GM19467 (cell line): Measurements from ENCODE around the gene RAMAC.
"Not testable (repeated sequence)": the region's sequence is repeated elsewhere in the genome, so short reads cannot be mapped to it uniquely, and the experiment has no call there.

Experiments used
- ATAC-seq: cut with Tn5 transposase; IDR thresholded peaks from one replicate; pipeline ENCODE4 v1.9.1; 2021; ENCODE audit warnings: mild to moderate bottlenecking, moderate library complexity; ENCODE audit not compliant: unreplicated experiment

RAMAC gene

DNA sequence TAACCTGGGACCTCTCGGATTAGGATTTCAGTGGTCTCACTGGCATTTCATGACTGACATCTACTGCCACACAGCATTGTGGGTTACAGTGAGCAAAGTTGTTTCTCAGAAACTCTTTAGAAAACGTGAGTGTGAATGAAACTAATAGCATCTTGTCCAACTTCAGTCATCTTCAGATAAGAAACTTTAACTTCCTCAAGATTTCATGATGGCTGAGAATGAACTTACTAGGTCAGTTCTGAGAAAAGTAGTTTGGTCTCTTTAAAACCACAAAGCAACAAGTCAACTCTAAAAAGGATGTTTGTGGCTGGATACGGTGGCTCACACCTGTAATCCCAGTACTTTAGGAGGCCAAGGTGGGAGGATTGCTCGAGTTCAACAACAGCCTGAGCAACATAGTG, 19.3 kb upstream of the RAMAC start:
- peak; percentile 76 for ATAC-seq

DNA sequence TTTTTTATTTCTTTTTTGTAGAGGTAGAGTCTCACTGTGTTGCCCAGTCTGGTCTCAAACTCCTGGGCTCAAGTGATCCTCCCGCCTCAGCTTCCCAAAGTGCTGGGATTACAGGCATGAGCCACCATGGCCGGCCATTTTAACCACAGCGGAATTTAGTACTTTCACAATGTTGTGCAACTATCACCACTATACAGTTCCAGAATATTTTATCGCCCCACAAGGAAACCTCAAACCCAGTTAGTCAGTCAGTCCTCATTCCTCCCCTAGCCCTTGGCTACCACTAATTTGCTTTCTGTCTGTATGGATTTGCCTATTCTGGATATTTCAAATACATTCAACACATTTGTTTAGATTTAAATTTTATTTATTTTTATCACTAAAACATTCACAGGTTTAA, 17.9 kb upstream of the RAMAC start:
- no peak for ATAC-seq

DNA sequence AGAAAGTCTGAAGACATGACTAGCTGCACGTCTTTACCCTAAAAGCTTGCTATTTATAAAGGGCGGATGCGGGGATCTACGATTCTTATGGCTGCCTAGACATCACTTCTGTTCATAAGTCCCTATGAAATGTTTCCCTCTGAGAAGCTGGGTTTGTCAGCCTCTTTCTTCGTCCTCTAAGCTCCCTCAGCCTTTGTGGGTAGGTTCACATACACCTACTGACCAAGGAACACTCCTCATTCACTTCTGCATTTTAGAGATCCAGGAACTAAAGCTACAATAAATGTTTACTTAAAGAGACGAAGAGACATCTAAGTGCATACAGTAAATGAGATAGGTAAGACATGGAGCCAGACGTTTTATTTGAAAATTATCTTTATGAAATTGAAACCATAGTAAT, 16.7 kb upstream of the RAMAC start:
- ATAC-seq, result no peak

DNA sequence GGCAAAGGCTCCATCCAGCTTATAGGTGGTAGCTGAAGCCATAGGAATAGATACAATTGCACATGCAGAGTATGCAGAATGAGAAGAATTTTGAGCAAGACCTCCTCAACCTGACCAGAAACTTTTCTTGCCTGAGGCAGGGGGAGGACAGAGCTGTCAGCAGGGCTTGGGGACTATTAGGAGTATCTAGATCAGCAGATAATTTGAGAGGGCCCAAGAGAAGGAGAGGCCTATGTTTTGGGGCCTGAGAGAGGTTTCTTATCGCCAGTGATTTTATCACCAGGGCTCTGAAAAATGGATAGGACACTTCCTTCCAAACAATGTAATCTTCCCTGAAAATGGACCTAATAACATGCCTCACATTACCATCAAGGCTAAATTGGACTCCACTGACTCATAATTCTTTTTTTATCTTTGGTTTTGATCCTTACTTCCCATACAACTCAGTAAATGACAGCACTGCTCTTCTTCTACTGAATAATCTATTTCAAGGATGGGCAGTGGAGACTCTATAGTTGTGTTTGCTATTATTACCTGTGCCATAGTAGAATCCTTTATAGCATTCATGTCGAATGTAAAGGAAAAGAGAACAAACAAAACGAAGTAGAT, 15.8 kb upstream of the RAMAC start:
- ATAC-seq, result no peak

DNA sequence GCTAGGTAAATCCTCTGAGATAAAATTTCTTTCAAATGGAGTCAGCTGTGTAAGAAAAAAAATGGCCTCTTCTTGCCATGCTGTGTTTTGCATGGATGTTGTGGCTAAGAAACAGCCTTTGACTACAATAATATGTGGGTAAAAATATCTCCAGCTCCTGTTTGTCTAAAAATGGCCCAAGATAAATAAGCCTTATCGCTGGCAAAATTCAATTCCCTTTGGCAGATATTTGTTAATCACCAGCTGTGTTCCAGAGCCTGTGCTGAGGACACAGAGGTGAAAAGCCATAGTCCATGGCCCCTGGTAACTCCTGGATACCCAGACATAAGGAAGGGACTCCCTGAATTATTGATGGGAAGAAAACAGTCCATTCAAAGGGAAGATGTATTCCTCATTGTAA, 15.3 kb upstream of the RAMAC start:
- no peak for ATAC-seq

DNA sequence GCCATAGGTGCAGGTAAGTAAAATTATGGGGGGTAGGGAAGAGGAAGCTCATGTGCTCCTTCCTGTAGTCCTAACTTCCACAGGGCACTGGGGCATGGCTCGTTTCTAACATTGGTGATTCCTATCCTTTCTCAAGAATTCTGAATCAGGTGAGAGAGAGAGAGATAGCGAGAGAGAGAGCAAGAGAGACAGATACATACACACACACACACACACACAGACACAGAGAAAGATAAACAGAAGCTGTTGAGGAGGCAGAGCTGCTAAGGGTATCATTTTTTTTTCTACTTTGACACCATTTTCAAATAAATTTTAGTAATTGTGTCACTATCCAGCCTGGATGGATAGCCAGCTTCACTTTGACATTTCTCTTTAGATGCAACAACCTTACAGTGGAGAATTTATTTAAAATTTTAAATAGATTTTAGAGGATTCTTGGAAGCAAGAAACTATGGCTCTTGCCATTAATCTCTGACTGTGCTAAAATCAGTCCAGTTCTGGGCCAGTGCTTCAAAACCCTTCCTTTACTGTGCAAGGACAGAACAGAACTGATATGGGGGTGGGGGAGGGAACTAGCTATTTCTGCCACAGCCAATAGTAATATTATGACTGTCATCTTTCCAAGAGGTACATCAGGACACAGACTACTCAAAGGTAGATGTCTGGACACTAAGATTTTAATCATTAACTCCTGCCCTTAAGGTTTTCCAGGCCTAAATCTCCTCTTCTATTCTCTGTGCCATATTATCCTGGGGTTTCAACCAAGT, 14.6 kb upstream of the RAMAC start:
- ATAC-seq, result no peak

DNA sequence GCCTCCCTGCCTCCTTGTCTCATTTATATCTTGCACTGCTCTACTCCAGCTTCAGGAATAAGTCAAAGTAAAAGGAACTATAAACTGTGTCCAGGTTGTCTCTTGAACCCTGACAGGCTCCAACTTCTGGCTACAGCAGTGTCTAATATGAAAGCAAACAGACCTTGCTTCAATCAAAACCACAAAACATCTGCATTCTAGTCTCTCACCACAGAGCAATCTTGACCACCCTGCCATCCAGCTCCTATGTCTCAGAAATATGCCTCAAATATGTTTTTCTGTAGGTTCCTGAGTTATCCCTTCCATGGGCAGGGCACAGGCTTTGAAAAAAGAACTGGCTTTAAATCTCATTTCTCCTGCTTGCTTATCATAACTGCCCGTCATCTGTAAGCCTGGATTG, 13.0 kb upstream of the RAMAC start:
- ATAC-seq, result no peak

DNA sequence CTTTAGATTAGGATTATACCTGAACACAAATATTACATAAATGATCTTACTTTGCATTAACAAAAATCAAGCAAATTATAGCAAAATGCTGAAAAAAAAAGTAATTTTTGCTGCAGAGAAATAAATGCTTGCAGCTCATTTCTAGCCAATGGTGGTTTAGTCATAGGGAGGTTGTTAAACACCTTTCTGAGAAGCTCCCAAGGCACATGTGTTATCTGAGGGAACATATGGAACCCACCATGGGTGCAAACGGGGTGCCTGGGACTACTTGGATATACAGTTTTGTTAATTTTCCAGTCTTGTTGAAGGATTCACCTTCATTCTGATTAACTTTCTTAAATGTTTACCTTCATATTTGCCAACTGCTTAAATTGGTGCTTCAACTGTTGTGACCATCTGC, 8.9 kb upstream of the RAMAC start:
- no peak for ATAC-seq

DNA sequence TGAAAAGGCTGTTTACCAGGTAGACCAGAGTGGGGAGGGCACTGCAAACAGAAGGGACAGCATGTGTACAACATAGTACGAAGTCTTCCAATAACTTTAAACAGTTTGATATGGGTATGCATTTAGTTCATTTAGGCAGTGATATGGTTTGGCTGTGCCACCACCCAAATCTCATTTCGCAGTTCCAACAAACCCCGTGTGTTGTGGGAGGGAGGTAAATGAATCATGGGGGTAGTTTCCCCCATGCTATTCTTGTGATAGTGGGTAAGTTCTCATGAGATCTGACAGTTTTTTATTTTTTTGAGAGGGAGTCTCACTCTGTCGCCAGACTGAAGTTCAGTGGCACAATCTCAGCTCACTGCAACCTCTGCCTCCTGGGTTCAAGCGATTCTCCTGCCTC, 7.6 kb upstream of the RAMAC start:
- ATAC-seq, result no peak

DNA sequence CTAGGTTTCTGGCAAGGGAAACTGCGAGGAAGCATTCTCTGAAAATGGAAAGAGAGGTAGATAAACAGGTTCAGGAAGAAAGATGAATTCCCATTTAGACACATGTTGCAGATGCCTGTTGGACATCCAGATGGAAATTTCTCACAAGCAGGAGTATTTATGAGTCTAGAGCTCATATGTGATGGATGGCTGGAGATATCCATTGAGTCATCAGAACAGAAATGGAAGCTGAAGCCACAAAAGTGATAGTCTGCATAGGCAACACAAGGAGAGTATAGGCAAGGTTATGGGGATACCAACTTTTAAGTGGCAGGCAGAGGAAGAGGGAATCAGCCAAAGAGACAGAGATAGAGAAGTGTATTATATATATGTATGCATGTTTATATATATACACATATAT, 6.3 kb upstream of the RAMAC start:
- no peak for ATAC-seq

DNA sequence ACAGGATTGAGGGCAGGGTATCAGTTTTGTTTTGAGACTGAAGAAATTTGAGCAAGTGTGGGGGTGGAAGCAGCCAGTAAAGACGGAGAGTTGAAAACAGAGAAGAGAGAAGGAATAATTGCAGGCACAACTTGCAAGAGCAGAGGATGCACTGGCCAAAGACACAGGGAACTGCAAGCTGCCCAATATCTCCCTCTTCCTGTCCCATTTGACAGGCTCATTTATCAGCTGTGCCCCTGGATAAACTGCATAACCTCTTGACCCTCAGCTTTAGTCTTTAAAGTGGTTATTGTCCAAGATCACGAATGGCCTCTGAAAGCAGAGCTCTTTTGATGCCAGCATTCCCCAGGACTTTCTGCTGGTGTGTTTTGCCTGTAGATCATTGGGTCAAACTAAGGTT, 5.0 kb upstream of the RAMAC start:
- no peak for ATAC-seq

DNA sequence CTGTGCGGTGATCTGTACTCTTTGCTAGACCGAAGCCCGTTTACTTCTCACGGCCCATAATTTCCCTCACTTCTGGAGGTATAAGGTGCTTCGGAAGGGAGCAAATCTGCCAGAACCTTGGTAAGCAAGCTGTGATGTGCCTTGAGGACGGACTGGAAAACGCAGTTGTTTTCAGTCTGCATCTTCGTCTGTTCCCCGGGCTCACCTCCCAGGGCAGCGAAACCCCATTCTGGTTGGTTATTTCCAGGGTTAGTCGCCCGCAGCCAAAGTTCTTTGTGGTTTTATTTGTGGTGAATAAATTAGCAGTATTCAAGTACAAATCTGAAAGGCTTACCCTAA, 401 bp downstream of the RAMAC start:
- ATAC-seq, result peak; percentile 17

DNA sequence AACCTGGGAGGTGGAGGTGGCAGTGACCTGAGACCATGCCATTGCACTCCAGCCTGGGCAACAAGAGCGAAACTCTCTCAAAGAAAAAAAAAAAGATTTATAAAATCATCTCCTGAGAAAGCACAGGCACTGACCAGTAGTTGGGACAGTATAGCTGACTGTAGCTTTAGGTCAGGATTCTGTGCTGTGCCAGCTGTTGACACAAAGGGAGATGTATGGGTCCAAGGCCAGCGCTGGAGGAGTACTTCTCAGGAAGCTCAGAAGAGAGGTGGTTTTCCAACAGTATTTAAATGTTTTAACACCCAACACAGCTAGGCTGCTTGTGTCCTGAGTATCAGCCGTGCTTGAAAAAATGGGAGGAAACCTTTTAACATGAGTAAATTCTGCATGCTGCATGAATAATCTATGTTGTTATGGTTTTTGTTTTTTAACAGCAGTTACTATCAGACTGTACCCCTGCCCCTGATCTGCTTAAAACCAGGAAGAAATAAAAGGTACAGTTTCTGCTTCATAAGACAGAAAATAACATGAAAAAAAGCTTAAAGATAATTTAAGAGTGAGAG, 6.5 kb downstream of the RAMAC start:
- ATAC-seq, result no peak

DNA sequence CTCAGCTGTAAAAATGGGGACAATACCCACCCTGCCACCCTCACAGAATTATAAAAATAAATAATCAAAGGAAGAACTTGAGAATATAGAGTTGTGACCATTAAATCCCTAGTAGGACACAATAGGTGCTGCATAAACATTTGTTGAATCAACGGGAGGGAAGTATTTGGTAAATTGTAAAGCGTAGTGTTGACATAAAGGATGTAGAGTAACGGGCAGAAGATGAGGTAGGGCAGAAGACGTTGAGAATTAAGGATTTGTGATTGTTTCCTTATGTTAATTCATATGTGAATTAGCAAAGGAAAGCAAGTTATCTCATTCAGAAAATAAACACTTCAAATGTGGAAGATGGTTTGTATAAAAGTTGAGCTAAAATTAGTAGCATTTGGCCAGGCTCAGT, 7.1 kb downstream of the RAMAC start:
- ATAC-seq, result no peak

DNA sequence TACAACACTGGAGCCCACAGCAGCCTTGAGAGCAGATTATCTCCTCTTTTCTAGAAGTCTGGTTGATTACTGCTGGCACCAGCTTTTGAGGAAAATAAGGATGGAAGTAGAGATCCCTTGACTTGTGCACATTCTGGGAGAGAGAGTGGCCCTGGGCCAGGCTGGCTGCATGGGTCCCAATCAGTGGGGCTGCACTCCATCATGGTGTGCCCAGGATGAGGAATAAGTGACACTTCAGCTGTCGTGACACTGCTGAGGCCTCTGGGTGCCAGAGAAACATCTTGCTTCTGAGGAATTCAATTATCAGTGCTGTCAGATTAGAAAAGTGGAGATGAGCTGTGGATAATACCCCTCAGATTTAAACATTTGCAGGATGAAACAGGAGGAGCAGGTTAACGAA, 9.1 kb downstream of the RAMAC start:
- ATAC-seq, result no peak

DNA sequence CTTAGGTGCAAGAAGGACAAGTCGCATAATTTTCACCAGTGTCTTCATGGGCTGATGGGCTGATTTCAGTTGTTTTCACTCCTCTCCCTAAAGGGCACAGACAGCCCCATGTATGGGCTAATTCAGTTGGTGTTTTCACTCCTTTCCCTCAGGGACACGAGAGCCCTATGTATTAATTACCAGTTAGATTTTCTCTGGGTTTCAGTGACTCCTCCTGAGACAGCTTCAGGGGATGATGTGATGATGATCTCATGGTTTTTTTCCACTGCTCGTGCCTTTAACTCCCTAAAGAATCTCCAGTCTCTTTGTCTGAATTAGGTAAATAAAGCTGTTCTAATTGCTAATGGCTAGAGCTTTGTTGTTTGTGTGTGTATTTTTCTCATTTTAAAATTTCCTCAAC, 9.9 kb downstream of the RAMAC start:
- no peak for ATAC-seq

DNA sequence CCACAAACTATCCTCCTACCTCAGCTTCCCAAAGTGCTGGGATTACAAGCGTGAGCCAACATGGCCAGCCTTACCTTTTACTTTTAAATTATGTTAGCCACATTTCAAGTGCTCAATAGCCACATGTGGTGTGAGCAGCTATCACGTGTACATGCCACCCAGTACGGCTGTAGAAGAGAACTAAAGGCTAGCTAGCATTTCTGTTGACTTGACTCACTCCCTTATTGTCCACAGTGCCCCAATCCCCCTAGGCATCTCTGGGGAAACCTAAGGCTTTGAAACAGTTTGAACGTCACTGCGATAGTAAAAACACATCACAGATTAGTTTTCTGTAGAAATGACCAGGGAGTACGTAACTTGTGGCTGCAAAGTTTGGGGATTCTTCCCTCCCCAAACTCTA, 13.4 kb downstream of the RAMAC start:
- no peak for ATAC-seq

DNA sequence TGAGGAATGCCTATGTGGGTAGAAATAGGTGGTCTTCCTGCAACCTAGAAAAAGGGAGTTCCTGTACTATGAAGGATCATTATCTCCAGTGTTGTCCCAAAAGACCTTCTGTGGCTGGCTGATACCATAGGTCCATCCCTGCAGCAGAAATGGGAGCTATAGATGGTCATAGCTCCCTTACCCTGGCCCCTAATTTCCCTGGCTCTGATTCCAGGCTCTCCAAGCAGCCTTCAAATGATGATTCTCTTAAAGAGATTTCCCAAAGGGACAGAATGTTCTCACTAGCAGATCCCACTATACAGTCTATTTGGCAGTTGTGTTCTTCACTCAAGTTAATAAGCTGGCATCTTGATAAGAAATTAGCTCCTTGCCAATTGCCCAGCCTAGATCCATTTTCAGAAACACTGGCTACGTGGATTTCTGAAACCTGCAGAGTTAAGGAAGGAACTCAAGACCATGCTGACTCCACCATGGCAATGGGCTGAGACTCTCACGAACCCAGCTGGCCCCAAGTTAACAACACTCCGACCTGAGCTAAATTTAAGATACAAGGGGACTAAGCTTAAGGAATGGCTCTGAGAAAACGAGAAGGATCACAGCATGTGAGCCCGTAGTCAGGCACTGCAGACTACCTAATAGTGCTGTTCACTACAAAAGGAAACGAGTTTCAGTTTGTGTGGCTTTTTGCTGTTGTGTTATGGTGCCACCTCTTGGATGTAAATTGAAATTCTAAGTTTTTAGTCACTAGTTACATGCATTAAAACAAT, 14.1 kb downstream of the RAMAC start:
- ATAC-seq, result no peak

DNA sequence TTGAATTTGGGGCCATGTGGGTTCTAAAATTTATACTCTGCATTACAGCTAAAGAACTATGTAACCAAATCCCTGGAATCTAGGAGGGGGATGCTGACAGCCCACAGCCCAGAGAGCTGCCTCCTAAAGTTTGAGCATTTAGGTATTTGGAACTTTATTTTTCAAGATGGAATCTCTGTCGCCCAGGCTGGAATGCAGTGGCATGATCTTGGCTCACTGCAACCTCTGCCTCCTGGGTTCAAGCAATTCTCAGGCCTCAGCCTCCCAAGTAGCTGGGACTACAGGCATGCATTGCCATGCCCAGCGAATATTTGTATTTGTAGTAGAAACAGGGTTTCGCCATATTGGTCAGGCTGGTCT, 14.6 kb downstream of the RAMAC start:
- ATAC-seq, result not testable (repeated sequence)

DNA sequence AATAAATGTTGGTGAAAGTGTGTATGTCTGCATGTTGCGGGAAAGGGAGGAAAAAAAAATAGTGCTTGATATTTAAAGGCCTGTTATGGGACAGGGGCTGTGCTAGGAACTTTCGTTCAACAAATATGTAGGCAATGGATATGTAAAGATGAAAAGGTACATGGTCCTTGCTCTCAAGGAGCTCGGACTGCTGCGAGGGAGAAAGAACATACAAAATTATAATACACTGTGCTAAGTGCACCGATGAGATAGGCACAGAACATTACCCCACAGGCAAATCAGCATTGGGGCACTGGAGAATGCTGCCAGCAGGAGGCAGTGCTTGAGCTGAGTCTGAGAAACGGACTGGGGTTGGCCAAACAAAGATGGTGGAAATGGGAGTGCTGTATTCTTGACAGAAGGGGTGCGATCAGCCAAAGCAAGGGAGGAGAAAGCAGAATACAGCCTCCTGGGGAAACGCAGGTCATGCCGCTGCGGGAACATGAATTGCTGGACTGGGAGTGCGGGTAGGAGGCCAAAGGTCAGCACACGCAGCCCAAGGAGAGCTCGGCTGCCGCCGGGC, 24.8 kb downstream of the RAMAC start:
- ATAC-seq, result peak; percentile 49

DNA sequence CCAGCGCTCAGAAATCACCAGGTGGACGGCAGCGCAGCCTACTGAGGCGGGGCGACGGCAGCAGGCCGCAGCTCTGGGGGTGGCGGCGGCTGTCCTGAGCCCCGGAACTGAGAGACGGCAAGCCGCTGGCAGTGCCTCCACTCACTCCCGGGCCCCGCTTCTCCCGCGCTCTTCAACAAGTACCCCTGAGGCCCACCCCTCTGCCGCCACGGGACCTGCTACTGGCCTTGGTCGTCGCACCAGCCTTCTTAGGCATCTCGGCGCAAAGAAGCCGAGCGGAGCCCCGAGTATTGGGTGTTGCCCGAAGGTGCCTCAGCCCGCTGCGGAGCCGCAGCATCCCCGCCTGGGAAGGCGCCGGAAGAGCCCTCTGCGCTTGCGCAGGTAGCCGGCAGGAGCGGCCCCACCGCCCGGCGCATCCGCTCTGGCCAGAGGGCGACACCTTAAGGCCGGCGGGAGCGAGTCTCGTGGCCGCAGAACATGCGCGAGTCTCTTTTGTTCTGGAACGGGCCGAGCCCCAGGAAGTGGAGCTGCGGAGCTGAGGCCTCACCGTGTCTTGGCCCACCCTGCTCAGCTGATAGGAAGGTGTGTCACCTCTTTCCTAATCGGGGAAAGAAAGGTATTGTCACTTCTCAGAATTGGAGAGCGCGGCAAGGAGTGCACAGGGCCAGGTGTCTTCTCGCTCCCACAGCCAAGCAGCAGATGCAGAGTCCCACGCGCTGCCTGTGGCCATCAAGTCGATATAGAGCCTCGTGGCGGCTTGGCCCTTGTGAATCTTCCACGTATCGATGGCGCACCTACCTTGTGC, 25.5 kb downstream of the RAMAC start, which contains the start of gene C15orf40:
TSS of gene C15orf40 (minus strand) at position 369 of the 805 bp plus-strand sequence. CDS start at position 337, 32 bp downstream.
- ATAC-seq, result peak; percentile 88
